ENCODE data around the gene STK11IP. TPM values are rescaled to one million over a fixed set of nuclear protein-coding genes. Genes with fewer than 3 reads are reported as not detected.

The STK11IP gene
- total and polyA plus RNA-seq, 2 of the 13 experiments (the other 11 are each of a cell fraction or from before 2014, with no cell fraction given), result 12.8 to 24.0 TPM

GRCh38 chr2:219560037-219560892 is 37.4 kb upstream of the STK11IP start:
- no peak overlapping the region for H3K4me2 ChIP-seq (ENCODE audit: low read depth, low read length)
- H3K9me3 ChIP-seq (ENCODE audit: low read length), result no peaks in the 10 kb centered on the region
- H3K9ac ChIP-seq (ENCODE audit: insufficient read depth, low read depth, low read length), result no peak overlapping the region
- intact Hi-C loops (cut with micrococcal nuclease; ENCODE audit: unreplicated experiment), result loop anchor here (2.0 to 5.0 kb wide), 2 partner anchors 19 to 37 kb away; partner anchors contain the start of gene STK11IP
- ATAC-seq (peak; percentile 18), FAIRE-seq (peak; percentile 21), DNase-seq (ENCODE audit: low spot score) (no peak)
- H3K27ac ChIP-seq (ENCODE audit: extremely low read length, insufficient read depth, low read length), result no peak overlapping the region
- ChIA-PET CTCF (ENCODE audit: low intra/inter-chr PET ratio, low total read pairs) (interaction anchor here (2.7 to 3.7 kb wide), 2 partner anchors 19 to 82 kb away, joined by 19 to 28 read pairs; no protein-coding TSS in a partner anchor), POLR2A (interaction anchor here (0.9 to 4.2 kb wide), 10 partner anchors 8 to 61 kb away, joined by 3 to 45 read pairs (median 6); partner anchors contain the start of genes CHPF, GMPPA, INHA and OBSL1)
- WGBS (ENCODE audit: low lambda C conversion rate), result 50% methylated on average over 6 of the region's 8 CpGs
- no peaks in the 10 kb centered on the region for H4K20me1 ChIP-seq (ENCODE audit: insufficient read depth, low read length)
- no peaks in the 10 kb centered on the region for H3K27me3 ChIP-seq (ENCODE audit: control insufficient read depth in 1 of 2, insufficient read depth in 2 of 2, low read length in 2 of 2)
- no peak overlapping the region for H3K4me3 ChIP-seq (replicated peaks in 1 of 3; ENCODE audit: insufficient read depth in 1 of 3, low read depth in 2 of 3, low read length in 3 of 3)
- no peak overlapping the region for H2AFZ ChIP-seq (ENCODE audit: low read length)
- H3K79me2 ChIP-seq (ENCODE audit: insufficient read depth, low read length), result no peaks in the 10 kb centered on the region
- in situ Hi-C loops (cut with HindIII; ENCODE audit: extremely low pct_ligation_motif_present, low pct_unique_long_range_greater_than_20kb), result loop anchor here (5.0 kb wide), 1 partner anchor 37 kb away; the partner anchor contains the start of gene STK11IP
- BruUV-seq (replicated peaks), result no TSS peak
- H3K36me3 ChIP-seq (replicated peaks in 1 of 2; ENCODE audit: control insufficient read depth in 1 of 2, insufficient read depth in 2 of 2, low read length in 2 of 2), result peaks cover 15 to 25% of the 10 kb centered on the region in 2 experiments; a peak in 4 of 5 replicates
- peaks cover 35% of the 10 kb centered on the region for H3K4me1 ChIP-seq (ENCODE audit: insufficient read depth, low read length)
- TF ChIP-seq ZBTB10 (CRISPR knock-in tag; IDR thresholded peaks at IDR 0.05; ENCODE audit: borderline replicate concordance), result peak; percentile 97
- peak; percentile 31; the same call in 1 of the 2 replicates for TF ChIP-seq STAG1 (CRISPR knock-in tag; IDR thresholded peaks at IDR 0.05)
- no peak for TF ChIP-seq HMG20B (CRISPR knock-in tag; conservative IDR thresholded peaks at IDR 0.05)
- TF ChIP-seq ZNF740 (CRISPR knock-in tag; IDR thresholded peaks at IDR 0.05), result 0 out of 2 replicates have a peak, but pooled peaks have one; percentile 66
- TF ChIP-seq E2F1 (CRISPR knock-in tag; IDR thresholded peaks at IDR 0.05), result no peak
- no peak for TF ChIP-seq ZNF652 (CRISPR knock-in tag; IDR thresholded peaks at IDR 0.05; ENCODE audit: borderline replicate concordance, low read depth)
- TF ChIP-seq ZNF563 (CRISPR knock-in tag; IDR thresholded peaks at IDR 0.05), result peak; percentile 57; the same call in 1 of the 2 replicates
- no peak for TF ChIP-seq ZUFSP (CRISPR knock-in tag; IDR thresholded peaks at IDR 0.05; ENCODE audit: borderline replicate concordance)
- peak; percentile 66; the same call in 1 of the 2 replicates for TF ChIP-seq SRF (IDR thresholded peaks at IDR 0.05; ENCODE audit: low read depth, low read length)
- no peak for TF ChIP-seq ZNF775 (CRISPR knock-in tag; IDR thresholded peaks at IDR 0.05; ENCODE audit: borderline replicate concordance)
- TF ChIP-seq RFX3 (CRISPR knock-in tag; IDR thresholded peaks at IDR 0.05), result no peak
- TF ChIP-seq ZNF776 (CRISPR knock-in tag; IDR thresholded peaks at IDR 0.05), result 0 out of 2 replicates have a peak, but pooled peaks have one; percentile 12
- TF ChIP-seq SAFB2 (CRISPR knock-in tag; IDR thresholded peaks at IDR 0.05; ENCODE audit: borderline replicate concordance, low read depth), result no peak
- no peak for TF ChIP-seq HOXD1 (CRISPR knock-in tag; IDR thresholded peaks at IDR 0.05)
- TF ChIP-seq CHCHD3 (CRISPR knock-in tag; IDR thresholded peaks at IDR 0.05), result no peak
- TF ChIP-seq PCBP1 (IDR thresholded peaks at IDR 0.05; ENCODE audit: borderline replicate concordance, low read depth, low read length), result 0 out of 2 replicates have a peak, but pooled peaks have one; percentile 37
- TF ChIP-seq PLRG1 (conservative IDR thresholded peaks at IDR 0.05), result no peak

Data from HepG2 (cell line).